Stimulated activated CD4-positive, alpha-beta T cell treated with anti-CD3 and anti-CD28 coated beads, TNF-alpha, amount 100 ng/mL, for 1 hour (primary cell): ENCODE results near the gene PTGDR2.

Experiments used
- DNase-seq, 3 donors: peaks; one replicate each; pipeline ENCODE4 v3.0.0-alpha.2; 2020; ENCODE audit warnings: low read depth in 3 of 3, low spot score in 1 of 3

Gene PTGDR2

DNA sequence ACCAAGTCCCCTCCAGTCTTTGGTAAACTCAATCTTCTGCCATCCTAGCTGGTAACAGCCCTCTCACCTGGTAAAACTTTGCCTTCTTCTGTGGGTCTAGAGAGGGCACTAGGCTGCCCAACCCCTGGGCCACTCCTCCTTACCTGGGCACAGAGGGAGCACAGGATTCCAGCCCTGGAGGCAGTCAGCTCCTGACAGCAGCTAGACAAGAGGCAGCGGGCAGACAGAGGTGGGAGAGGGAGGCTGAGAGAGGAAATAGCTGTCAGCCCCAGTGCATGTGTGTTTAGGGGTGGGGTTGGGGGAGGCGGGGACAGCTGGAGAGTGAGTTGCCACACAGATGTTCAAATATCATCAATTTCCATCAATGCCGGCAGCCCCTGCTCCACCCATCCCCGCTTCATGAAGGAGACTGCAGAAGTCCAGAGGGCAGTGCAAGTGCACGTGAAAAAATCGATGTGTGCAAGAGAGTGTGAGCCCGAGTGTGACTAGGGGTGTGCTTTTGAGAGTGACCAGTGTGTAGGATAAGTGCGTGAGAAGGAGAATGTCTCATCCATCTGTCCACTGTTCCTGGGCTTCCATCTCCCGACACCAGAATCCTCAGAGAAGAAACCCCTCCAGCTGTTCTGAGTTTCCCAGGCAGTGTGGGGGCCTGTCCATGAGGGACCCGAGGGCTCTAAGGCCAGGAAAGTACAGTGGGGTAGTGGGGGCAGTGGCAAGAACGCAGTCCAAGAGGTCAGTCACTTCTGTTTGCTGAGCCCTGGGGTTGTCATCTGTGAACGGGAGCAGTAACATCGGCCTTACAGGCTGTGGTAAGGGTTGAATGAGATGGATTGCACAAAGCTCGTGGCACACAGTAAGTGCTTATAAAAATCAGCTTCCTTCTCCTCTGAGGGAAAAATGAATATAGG, at the start of gene PTGDR2:
TSS of gene PTGDR2 (minus strand) at position 225 of the 908 bp plus-strand sequence. CDS start 2,228 bp downstream, outside the sequence.
- DNase-seq = no peak

DNA sequence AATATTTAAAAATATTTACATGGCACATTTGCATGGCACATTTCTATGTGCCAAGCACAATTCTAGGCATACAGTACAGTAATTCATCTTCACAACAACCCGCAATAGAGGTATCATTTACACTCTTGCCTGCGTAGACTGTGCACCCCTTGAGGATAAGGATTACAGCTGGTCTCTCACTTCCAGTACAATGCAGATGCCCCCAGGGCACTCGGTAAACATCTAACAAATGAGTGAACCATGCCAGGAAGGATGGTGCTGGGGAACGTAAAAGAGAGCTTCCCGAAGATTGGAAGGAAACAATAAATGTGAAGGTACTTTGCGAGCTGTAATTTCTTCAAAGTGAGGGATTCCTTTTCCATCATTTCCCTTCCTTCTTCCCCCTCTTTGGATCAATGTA, 49.3 kb upstream of the PTGDR2 start:
- no peak for DNase-seq

- DNase-seq = no peak
These were observed 46.9 kb upstream of the PTGDR2 start for GRCh38 chr11:60902625-60903024.

- no peak for DNase-seq
These were observed 45.1 kb upstream of the PTGDR2 start for GRCh38 chr11:60900673-60901404.

GRCh38 chr11:60899977-60900376, 44.2 kb upstream of the PTGDR2 start:
- DNase-seq = no peak

- no peak for DNase-seq
These were observed 43.5 kb upstream of the PTGDR2 start for GRCh38 chr11:60899046-60899936.

- DNase-seq = no peak
These were observed 41.7 kb upstream of the PTGDR2 start for GRCh38 chr11:60897496-60897895.

DNA sequence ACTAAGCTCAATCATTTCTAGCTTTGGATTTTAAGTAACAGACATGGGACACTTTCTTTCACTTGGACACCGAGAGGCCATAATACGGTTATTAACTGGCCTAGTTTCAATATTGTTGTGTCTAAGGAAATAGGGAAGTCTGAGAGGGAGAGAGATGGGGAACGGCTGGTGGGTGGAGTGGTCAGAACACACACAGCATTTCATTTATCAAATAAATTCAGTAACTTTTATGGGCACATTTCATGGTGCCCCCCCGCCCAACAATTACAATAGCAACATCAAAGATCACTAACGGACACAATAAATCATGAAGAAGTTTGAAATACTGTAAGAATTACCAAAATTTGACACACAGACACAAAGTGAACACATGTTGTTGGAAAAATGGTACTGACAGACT, 39.9 kb upstream of the PTGDR2 start:
- DNase-seq = no peak

- no peak for DNase-seq
These were observed 35.5 kb upstream of the PTGDR2 start for GRCh38 chr11:60891103-60891741.

DNA sequence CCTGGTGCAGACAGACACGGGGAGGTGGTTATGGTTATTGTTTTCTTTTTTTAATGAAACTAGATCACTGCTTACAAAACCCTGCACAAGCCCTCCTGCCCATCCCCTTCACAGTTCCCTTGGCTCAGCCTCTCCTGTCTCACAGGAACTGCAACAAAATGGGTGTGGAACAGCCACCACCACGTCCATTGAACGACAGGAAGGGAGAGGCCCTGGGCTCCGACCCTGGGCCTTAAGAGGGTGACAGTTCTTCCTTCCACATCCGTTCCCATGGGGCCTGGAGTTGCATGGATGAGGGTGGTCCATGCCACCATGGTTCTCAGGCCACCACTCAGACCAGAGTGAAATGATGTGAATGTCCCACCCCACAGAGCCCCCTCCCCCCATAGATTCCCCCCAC, 34.9 kb upstream of the PTGDR2 start:
- no peak for DNase-seq

- no peak for DNase-seq
These were observed 34.1 kb upstream of the PTGDR2 start for GRCh38 chr11:60889869-60890311.

DNA sequence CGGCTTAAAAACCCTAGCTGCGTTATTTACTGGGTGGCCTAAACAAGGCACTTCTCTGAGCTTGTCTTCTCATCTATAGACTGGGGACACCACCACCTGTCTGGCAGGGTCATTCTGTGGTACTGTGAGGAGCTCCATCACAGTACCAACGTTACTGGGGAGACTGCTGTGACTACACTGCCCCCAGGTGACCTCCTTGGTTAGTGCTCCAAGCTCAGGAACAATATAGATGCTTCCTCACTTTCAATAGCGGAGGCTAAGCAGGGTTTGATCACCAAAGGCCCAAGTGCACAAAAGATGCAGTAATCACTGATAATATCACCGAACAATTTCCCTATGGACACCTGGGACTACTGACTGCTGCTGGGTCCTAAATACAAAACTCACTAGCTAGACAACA, 31.8 kb upstream of the PTGDR2 start:
- DNase-seq = no peak

DNA sequence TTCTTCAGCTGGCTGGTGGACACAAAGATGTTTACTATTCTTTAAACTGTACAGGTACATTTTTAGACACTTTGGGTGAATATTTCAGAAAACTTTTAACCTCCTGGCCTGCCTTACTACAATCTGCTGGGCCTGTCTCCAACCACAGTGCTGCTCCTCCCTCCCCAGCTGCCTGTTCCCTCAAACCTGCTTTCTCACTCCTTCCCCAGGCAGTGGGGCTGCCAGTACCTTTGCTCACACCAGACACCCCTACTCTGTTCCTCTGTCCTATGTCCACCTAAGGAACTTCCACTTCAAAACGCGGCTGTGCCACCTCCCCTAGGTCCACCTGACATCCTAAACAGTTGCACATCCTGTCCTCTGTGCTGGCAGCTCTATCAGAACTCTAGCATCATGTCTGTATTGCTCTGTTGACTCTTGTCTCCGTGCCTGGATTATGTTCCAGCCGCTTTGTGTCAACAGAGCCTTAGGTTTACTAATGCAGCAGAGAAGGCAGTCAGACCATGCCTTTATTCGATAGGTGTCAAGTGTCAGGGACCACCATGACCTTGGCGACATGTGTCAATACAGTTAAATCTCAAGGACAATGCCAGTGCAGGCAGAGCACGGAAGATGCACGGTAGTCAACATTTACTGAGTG, 25.0 kb upstream of the PTGDR2 start:
- no peak for DNase-seq

GRCh38 chr11:60879971-60880588, 24.3 kb upstream of the PTGDR2 start:
- DNase-seq = no peak

DNA sequence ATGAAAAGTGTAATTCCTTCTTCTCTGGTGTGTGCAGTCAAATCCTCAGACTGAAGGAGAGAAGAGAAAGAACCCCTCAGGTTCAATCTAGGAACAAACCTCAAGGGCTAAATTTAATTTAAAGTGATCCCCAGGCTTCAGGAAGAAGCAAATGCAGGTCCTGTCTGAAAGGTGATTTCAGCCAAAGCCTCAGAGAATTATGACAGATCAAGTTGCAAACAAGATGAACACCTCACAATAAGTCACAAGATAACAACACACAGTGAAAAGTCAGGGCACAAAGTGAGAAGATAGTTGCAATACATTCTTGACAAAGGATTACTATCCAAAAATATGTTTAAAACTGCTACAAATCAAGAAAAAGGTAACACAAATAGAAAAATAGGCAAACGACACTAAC, 23.4 kb upstream of the PTGDR2 start:
- DNase-seq = no peak

DNA sequence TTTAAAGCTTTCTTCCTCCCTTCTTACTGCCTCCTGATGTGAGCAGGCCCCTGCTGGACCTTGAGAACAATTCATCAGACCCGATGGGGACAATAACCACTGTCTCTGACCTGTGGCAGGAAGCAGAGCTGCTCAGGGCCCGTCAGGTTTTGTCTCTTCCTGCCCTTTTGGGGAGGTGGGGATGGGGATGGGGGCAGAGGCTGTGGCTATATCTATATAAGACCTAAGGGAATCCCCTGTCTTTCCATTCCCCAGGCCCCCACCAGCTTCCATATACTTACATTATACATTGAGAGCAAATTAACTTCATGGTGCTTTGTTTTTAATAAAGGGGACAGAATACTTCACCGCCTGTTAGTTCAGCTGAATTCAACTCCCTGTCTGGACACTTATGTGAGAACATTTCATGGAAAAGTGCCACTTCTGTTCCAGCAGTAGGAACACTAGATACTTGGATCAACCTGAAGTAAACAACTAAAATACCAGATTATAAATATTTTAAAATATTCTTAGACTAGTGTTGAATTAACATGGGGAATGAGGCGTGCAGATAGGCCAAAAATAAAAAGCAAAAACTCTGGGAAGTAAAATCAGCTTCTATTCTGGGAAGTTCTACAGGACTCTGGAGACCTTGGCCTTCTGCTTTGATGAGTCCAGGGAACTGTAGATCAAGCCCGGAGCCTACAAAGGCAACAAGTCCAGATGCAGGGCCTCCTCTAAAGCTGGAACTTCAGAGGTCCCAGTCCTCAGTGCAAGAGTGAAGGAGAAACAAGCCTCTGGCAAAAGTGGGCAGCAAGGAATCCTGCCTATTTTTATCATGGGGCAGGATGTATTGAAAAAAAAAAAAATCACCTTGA, 22.7 kb upstream of the PTGDR2 start:
- DNase-seq = no peak

- no peak for DNase-seq
These were observed 20.4 kb upstream of the PTGDR2 start for GRCh38 chr11:60876168-60876485.

DNA sequence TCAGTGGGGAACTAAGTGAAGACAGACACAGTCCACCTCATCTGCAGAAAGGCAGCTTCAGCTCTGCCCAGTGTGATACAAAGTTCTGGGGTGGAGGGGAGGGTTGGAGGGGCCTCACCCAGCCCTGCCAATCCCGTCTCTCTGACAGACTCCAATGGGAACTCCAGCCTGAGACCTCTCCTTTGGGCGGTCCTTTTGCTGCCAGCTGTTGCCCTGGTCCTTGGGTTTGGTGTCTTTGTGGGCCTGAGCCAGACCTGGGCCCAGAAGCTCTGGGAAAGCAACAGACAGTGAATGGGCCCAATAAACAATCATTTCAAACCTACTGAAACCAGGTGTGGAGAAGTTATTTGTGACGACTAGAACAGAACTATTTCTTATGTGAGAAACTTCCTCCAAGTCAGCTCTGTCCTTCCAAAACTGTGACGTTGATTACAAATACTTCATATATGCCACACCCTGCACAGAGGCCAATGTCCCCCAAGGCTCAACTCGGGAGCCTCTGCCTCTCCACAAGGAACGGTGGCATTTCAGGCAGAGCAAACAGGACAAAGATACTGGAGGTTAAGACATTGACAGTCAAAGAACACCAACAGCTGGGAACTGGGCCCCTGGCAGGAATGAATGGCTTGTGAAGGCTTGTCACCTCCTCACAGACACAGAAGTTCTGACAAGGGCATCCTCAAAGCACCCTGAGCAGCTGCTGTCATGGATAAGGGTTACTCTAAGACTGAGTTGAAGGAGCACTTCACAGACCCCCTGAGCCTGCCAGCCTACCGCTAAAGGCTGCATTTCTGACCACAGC, 19.8 kb upstream of the PTGDR2 start:
- no peak for DNase-seq
